Lower leg skin (tissue), 4 donors: Measurements from ENCODE around the gene KCNJ15. TPM values are rescaled to one million over a fixed set of nuclear protein-coding genes. Genes with fewer than 3 reads are reported as not detected.

Experiments
- DNase-seq, 2 donors: peaks; one replicate each; pipeline ENCODE4 v3.0.0-alpha.2; 2019; ENCODE audit warnings: low spot score in 2 of 2
- H3K4me3 ChIP-seq: fragments of 200-600 bp; sonication (generic); 2 replicates; pipeline ENCODE4 v1.5.1; 2017; ENCODE audit warnings: mild to moderate bottlenecking, low read depth; ENCODE audit not compliant: poor library complexity, severe bottlenecking
- CTCF ChIP-seq, 3 donors: fragments of 450-650 bp; IDR thresholded peaks; one replicate each; pipeline ENCODE4 v1.5.1; 2016; ENCODE audit warnings: antibody characterized with exemption in 3 of 3, mild to moderate bottlenecking in 3 of 3, moderate library complexity in 2 of 3
- POLR2A ChIP-seq, 2 donors: fragments of 450-650 bp; IDR thresholded peaks; one replicate each; pipeline ENCODE4 v1.6.1; 2016 to 2017; ENCODE audit warnings: antibody characterized with exemption in 2 of 2, mild to moderate bottlenecking in 1 of 2, moderate library complexity in 1 of 2
- WGBS, 2 donors: methylation state at CpG; one replicate each; pipeline ENCODE4 v1.1.5; 2018; 5-methylcytosine and 5-hydroxymethylcytosine counted together
- intact Hi-C: fragments of 100-400 bp; cut with DNase I; formaldehyde crosslinking; loops from one replicate; pipeline ENCODE4 v1.15.0; 2023; ENCODE audit warnings: low total_unique reads
- total RNA-seq, 4 donors: library from RNA; depleted of rRNA; stranded (reverse); fragments of >200 nt; gene quantifications; one replicate each; pipeline ENCODE4 v1.1.0, GENCODE V29; 2016

KCNJ15 gene
- total RNA-seq, 4 donors from 2014 or later, result 4.2 to 55.1 (median 7.3) TPM

DNA sequence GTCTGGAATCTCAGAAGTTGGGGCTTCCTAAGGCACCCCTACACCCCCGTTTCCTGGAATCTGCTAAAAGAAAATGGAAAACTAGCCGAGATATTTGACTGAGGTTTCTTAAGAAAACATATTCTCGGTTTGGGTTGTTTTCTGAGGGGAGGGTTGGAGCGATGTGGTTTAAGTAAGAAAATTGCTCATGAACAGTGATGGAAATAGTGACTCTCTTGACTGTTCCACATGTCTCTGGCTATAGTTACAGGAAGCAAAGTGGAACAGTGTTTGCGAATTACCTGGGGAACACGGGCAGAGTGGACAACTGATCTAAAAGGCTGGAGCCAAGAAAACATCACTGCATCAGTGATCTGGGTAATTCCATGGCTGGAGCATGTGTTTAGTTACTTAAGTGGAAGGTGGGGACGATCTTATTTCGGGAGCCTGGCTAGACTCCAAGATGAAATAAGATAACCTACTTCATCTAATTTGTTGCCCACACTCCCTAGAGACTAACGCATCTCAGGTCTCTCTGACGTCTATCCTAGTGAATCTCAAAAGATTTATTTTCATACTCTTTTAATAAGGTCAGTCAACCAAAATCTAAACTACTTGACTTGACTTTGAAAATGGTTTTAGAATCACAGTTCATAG is 92.4 kb downstream of the KCNJ15 start:
- DNase-seq, result no peak
- TF ChIP-seq CTCF (IDR thresholded peaks at IDR 0.05) (no peak), POLR2A (IDR thresholded peaks at IDR 0.05) (no peak)
- WGBS, 2 donors, result 67 to 73% methylated on average over 10 of the region's 10 CpGs
- H3K4me3 ChIP-seq, result no peak overlapping the region
- intact Hi-C loops, result no loop called here

DNA sequence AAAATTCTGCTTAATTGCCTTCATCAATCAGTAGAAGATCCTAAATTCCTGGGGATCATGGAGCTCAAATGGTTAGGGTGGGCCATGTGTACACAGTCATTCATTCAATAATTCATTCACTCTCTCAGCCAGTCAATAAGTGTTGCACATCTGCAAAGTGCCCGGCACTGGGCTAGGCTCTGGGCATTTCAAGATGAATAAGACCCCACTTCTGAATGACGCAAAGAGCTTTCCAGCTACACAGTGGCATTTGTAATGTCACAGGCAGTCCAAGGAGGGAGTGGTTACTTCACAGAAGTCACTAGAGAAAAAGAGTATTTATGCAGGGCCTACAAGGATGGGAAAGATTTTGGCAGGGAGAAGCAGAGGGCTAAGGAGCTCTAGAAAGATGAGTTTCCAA is 93.2 kb downstream of the KCNJ15 start:
- no peak for TF ChIP-seq POLR2A (IDR thresholded peaks at IDR 0.05)
- TF ChIP-seq CTCF (IDR thresholded peaks at IDR 0.05), result no peak
- intact Hi-C loops, result loop anchor here (2.0 kb wide), 1 partner anchor 129 kb away; no protein-coding TSS in a partner anchor
- 94 to 100% methylated on average over 2 of the region's 2 CpGs for WGBS, 2 donors
- no peak overlapping the region for H3K4me3 ChIP-seq
- no peak for DNase-seq

- H3K4me3 ChIP-seq, result no peak overlapping the region
- 91 to 96% methylated on average over 3 of the region's 3 CpGs for WGBS, 2 donors
- intact Hi-C loops, result loop anchor here (2.0 kb wide), 1 partner anchor 130 kb away; no protein-coding TSS in a partner anchor
- no peak for DNase-seq
- TF ChIP-seq CTCF (IDR thresholded peaks at IDR 0.05) (no peak), POLR2A (IDR thresholded peaks at IDR 0.05) (no peak)
These were observed 93.9 kb downstream of the KCNJ15 start for GRCh38 chr21:38350684-38351083.

GRCh38 chr21:38351176-38351959 is 94.6 kb downstream of the KCNJ15 start:
- 86 to 91% methylated on average over 16 of the region's 16 CpGs for WGBS, 2 donors

GRCh38 chr21:38351961-38352521 is 95.2 kb downstream of the KCNJ15 start:
- no peak for DNase-seq
- WGBS, 2 donors, result 37% methylated on average over 10 of the region's 10 CpGs
- no peak for TF ChIP-seq POLR2A (IDR thresholded peaks at IDR 0.05)
- no peak for TF ChIP-seq CTCF (IDR thresholded peaks at IDR 0.05)
- H3K4me3 ChIP-seq, result no peak overlapping the region
- intact Hi-C loops, result loop anchor here (2.0 kb wide), 1 partner anchor 131 kb away; no protein-coding TSS in a partner anchor

More at GRCh38 chr21:38351176-38351959, 94.6 kb downstream of the KCNJ15 start:
- no peak overlapping the region for H3K4me3 ChIP-seq
- DNase-seq, result no peak
- no peak for TF ChIP-seq CTCF (IDR thresholded peaks at IDR 0.05)
- no peak for TF ChIP-seq POLR2A (IDR thresholded peaks at IDR 0.05)
- intact Hi-C loops, result loop anchor here (2.0 kb wide), 1 partner anchor 131 kb away; no protein-coding TSS in a partner anchor
